Measurements from ENCODE around the gene ATG2B.

DNA sequence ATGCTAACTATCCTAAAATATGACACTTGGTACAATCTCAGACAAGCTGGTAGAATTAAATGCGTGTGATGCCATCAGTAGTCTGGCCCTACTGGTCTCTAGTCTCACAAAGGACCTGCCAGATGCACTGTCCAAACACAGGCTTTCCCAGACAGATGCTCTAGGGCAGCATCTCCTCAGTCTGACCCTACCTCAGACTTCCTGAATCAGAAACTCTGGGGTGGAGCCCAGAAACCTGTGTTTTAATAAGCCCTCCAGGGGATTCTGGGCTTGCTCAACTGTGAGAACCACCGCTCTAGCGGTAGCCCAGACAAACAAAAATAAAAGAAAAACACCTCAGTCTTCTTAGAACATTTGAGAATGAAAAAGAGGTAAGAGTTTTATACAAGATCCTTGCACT lies 59.2 kb downstream of the ATG2B start:
- TF ChIP-seq EZH2 (IDR thresholded peaks at IDR 0.05) (no peak), POLR2AphosphoS5 (IDR thresholded peaks at IDR 0.05; ENCODE audit: borderline replicate concordance, low read depth, low read length) (no peak), FOXP2 (optimal IDR thresholded peaks at IDR 0.05; ENCODE audit: control extremely low read depth, extremely low read length, insufficient read depth) (no peak)
